ENCODE measurements around the gene LTBP4. TPM values are rescaled to one million over a fixed set of nuclear protein-coding genes. Genes with fewer than 3 reads are reported as not detected.

The LTBP4 gene
- total and polyA plus RNA-seq, 2 experiments from 2014 or later, result 50.2 to 163 TPM

GRCh38 chr19:40621283-40621682 is 20.1 kb downstream of the LTBP4 start:
- Histone ChIP-seq H3K27ac (no peak overlapping the region), H4K20me1 (ENCODE audit: insufficient read depth, poor library complexity, severe bottlenecking) (no peaks in the 10 kb centered on the region), H3K4me1 (ENCODE audit: insufficient read depth) (no peaks in the 10 kb centered on the region), H3K4me2 (no peak overlapping the region), H2AFZ (no peak overlapping the region), H3K9me3 (ENCODE audit: low read depth) (no peaks in the 10 kb centered on the region), H3K4me3 (no peak overlapping the region), H3K79me2 (no peaks in the 10 kb centered on the region), H3K36me3 (replicated peaks; ENCODE audit: insufficient read depth, low read depth) (no peaks in the 10 kb centered on the region), H3K9me2 (replicated peaks; ENCODE audit: insufficient read depth) (no peaks in the 10 kb centered on the region), H3K27me3 (no peaks in the 10 kb centered on the region)
- no peak for DNase-seq (ENCODE audit: low spot score)
- WGBS (ENCODE audit: low lambda C conversion rate, missing lambda C conversion rate), result 84% methylated on average over 2 of the region's 2 CpGs
- TF ChIP-seq EZH2phosphoT487 (IDR thresholded peaks at IDR 0.05; ENCODE audit: low read depth, severe bottlenecking, unreplicated experiment) (no peak), EZH2 (IDR thresholded peaks at IDR 0.05; ENCODE audit: borderline replicate concordance) (no peak), CTCF (IDR thresholded peaks at IDR 0.05; ENCODE audit: poor library complexity) (no peak)

- WGBS (ENCODE audit: low lambda C conversion rate, missing lambda C conversion rate), result 98% methylated on average over 23 of the region's 24 CpGs
- no peaks in the 10 kb centered on the region for H4K20me1 ChIP-seq (ENCODE audit: insufficient read depth, poor library complexity, severe bottlenecking)
Measured at GRCh38 chr19:40621966-40622772, 21.0 kb downstream of the LTBP4 start.

GRCh38 chr19:40622773-40623075 is 21.6 kb downstream of the LTBP4 start:
- no peaks in the 10 kb centered on the region for H4K20me1 ChIP-seq (ENCODE audit: insufficient read depth, poor library complexity, severe bottlenecking)
- no peaks in the 10 kb centered on the region for H3K79me2 ChIP-seq
- H3K27me3 ChIP-seq, result no peaks in the 10 kb centered on the region
- no peak overlapping the region for H2AFZ ChIP-seq
- H3K9me3 ChIP-seq (ENCODE audit: low read depth), result no peaks in the 10 kb centered on the region
- no peak overlapping the region for H3K4me2 ChIP-seq
- no peaks in the 10 kb centered on the region for H3K36me3 ChIP-seq (replicated peaks; ENCODE audit: insufficient read depth, low read depth)
- no peak for DNase-seq (ENCODE audit: low spot score)
- H3K4me3 ChIP-seq, result no peak overlapping the region
- H3K4me1 ChIP-seq (ENCODE audit: insufficient read depth), result no peaks in the 10 kb centered on the region
- WGBS (ENCODE audit: low lambda C conversion rate, missing lambda C conversion rate), result 88% methylated on average over 7 of the region's 7 CpGs
- TF ChIP-seq CTCF (IDR thresholded peaks at IDR 0.05; ENCODE audit: poor library complexity), result no peak
- TF ChIP-seq EZH2 (IDR thresholded peaks at IDR 0.05; ENCODE audit: borderline replicate concordance), result no peak
- TF ChIP-seq EZH2phosphoT487 (IDR thresholded peaks at IDR 0.05; ENCODE audit: low read depth, severe bottlenecking, unreplicated experiment), result no peak
- no peak overlapping the region for H3K27ac ChIP-seq
- no peaks in the 10 kb centered on the region for H3K9me2 ChIP-seq (replicated peaks; ENCODE audit: insufficient read depth)

More at GRCh38 chr19:40621966-40622772, 21.0 kb downstream of the LTBP4 start:
- Histone ChIP-seq H3K79me2 (no peaks in the 10 kb centered on the region), H3K4me3 (no peak overlapping the region), H3K4me1 (ENCODE audit: insufficient read depth) (no peaks in the 10 kb centered on the region), H2AFZ (no peak overlapping the region), H3K27me3 (no peaks in the 10 kb centered on the region), H3K9me2 (replicated peaks; ENCODE audit: insufficient read depth) (no peaks in the 10 kb centered on the region), H3K27ac (no peak overlapping the region), H3K36me3 (replicated peaks; ENCODE audit: insufficient read depth, low read depth) (no peaks in the 10 kb centered on the region), H3K9me3 (ENCODE audit: low read depth) (no peaks in the 10 kb centered on the region), H3K4me2 (no peak overlapping the region)
- TF ChIP-seq CTCF (IDR thresholded peaks at IDR 0.05; ENCODE audit: poor library complexity) (no peak), EZH2 (IDR thresholded peaks at IDR 0.05; ENCODE audit: borderline replicate concordance) (no peak), EZH2phosphoT487 (IDR thresholded peaks at IDR 0.05; ENCODE audit: low read depth, severe bottlenecking, unreplicated experiment) (no peak)
- no peak for DNase-seq (ENCODE audit: low spot score)

Data from hepatocyte (in vitro differentiated cells).